ENCODE results near the gene PIP5KL1.
A peak's percentile ranks its signal among the peaks of the same experiment; 100 is the strongest.

The PIP5KL1 gene

GRCh38 chr9:127877566-127877998 lies 53.0 kb downstream of the PIP5KL1 start, which contains the start of gene AK1:
TSS of gene AK1 (minus strand) at chr9:127877675. CDS start at chr9:127874617, 3,058 bp downstream.
- no peak for TF ChIP-seq CTCF (IDR thresholded peaks at IDR 0.05; ENCODE audit: insufficient read depth, low read depth, low read length, missing control alignments)
- H3K4me3 ChIP-seq (ENCODE audit: low read depth, low read length), result peak within 1 kb of the TSS; percentile 8; the same call in 1 of the 2 replicates
- DNase-seq (ENCODE audit: low read depth), result no peak

GRCh38 chr9:127876764-127877562 lies 53.6 kb downstream of the PIP5KL1 start:
- no peak overlapping the region for H3K4me3 ChIP-seq (ENCODE audit: low read depth, low read length)
- DNase-seq (ENCODE audit: low read depth), result no peak
- TF ChIP-seq CTCF (IDR thresholded peaks at IDR 0.05; ENCODE audit: insufficient read depth, low read depth, low read length, missing control alignments), result no peak

GRCh38 chr9:127876026-127876763 lies 54.4 kb downstream of the PIP5KL1 start:
- no peak overlapping the region for H3K4me3 ChIP-seq (ENCODE audit: low read depth, low read length)
- TF ChIP-seq CTCF (IDR thresholded peaks at IDR 0.05; ENCODE audit: insufficient read depth, low read depth, low read length, missing control alignments), result no peak
- DNase-seq (ENCODE audit: low read depth), result no peak

GRCh38 chr9:127875306-127875966 lies 55.1 kb downstream of the PIP5KL1 start:
- no peak for DNase-seq (ENCODE audit: low read depth)
- no peak for TF ChIP-seq CTCF (IDR thresholded peaks at IDR 0.05; ENCODE audit: insufficient read depth, low read depth, low read length, missing control alignments)
- H3K4me3 ChIP-seq (ENCODE audit: low read depth, low read length), result no peak overlapping the region

- DNase-seq (ENCODE audit: low read depth), result no peak
- TF ChIP-seq CTCF (IDR thresholded peaks at IDR 0.05; ENCODE audit: insufficient read depth, low read depth, low read length, missing control alignments), result no peak
- no peak overlapping the region for H3K4me3 ChIP-seq (ENCODE audit: low read depth, low read length)
Observed at GRCh38 chr9:127874301-127875221, 56.0 kb downstream of the PIP5KL1 start.

GRCh38 chr9:127873886-127874285 lies 56.7 kb downstream of the PIP5KL1 start:
- DNase-seq (ENCODE audit: low read depth), result no peak
- no peak overlapping the region for H3K4me3 ChIP-seq (ENCODE audit: low read depth, low read length)
- TF ChIP-seq CTCF (IDR thresholded peaks at IDR 0.05; ENCODE audit: insufficient read depth, low read depth, low read length, missing control alignments), result no peak
